DND-41 (cell line): Measurements from ENCODE around the gene PZP.

ENCODE experiments used
- CTCF ChIP-seq: IDR thresholded peaks from 2 replicates; pipeline ENCODE4 v1.5.1; 2012; ENCODE audit warnings: borderline replicate concordance, low read length, moderate library complexity, mild to moderate bottlenecking; ENCODE audit not compliant: poor library complexity, severe bottlenecking; ENCODE audit errors: extremely low read depth
- EZH2 ChIP-seq: IDR thresholded peaks from 3 replicates; pipeline ENCODE4 v1.6.1; 2012; ENCODE audit warnings: borderline replicate concordance, low read depth, mild to moderate bottlenecking, moderate library complexity, low read length, inconsistent platforms; ENCODE audit not compliant: severe bottlenecking

- no peak for TF ChIP-seq CTCF
- TF ChIP-seq EZH2, result no peak
These were observed 13.3 kb upstream of the PZP start for GRCh38 chr12:9221483-9221882.
